Liver (tissue), 3 donors: Measurements from ENCODE around the gene RBM47.

ENCODE experiments used
- CTCF ChIP-seq: fragments of 150-350 bp; IDR thresholded peaks from 2 replicates; pipeline ENCODE4 v1.5.1; 2017; ENCODE audit warnings: improper control_type of control experiment, low read depth, low read length; ENCODE audit not compliant: missing input control
- EGR1 ChIP-seq, 2 donors: IDR thresholded peaks; 2 replicates each; pipeline ENCODE4 v1.6.1; 2016 to 2018; ENCODE audit warnings: antibody characterized with exemption in 2 of 2, low read depth in 2 of 2
- GABPA ChIP-seq, 2 donors: IDR thresholded peaks in 1 of 2; conservative IDR thresholded peaks in 1 of 2; 2 replicates each; pipeline ENCODE4 v1.6.1; 2016; ENCODE audit warnings: antibody characterized with exemption in 2 of 2, mild to moderate bottlenecking in 1 of 2, moderate library complexity in 1 of 2
- JUND ChIP-seq, 2 donors: IDR thresholded peaks; 2 replicates each; pipeline ENCODE4 v1.6.1; 2016; ENCODE audit warnings: antibody characterized with exemption in 2 of 2
- REST ChIP-seq: IDR thresholded peaks from 2 replicates; pipeline ENCODE4 v1.6.1; 2016; ENCODE audit warnings: antibody characterized with exemption, mild to moderate bottlenecking
- SP1 ChIP-seq: IDR thresholded peaks from 2 replicates; pipeline ENCODE4 v1.6.1; 2018; ENCODE audit warnings: antibody characterized with exemption, mild to moderate bottlenecking
- TAF1 ChIP-seq: conservative IDR thresholded peaks from 2 replicates; pipeline ENCODE4 v1.6.1; 2016; ENCODE audit warnings: antibody characterized with exemption, mild to moderate bottlenecking
- YY1 ChIP-seq: IDR thresholded peaks from 2 replicates; pipeline ENCODE4 v1.6.1; 2016; ENCODE audit warnings: antibody characterized with exemption, mild to moderate bottlenecking
- TF ChIP-seq, protein P1 (sequence below): IDR thresholded peaks from 2 replicates; pipeline ENCODE4 v1.6.1; 2016; ENCODE audit warnings: antibody characterized with exemption
- donor health status: healthy.
- donor health status: healthy.

- TF ChIP-seq CTCF (no peak), EGR1 (IDR thresholded peaks at IDR 0.05; ENCODE audit: low read depth in 2 of 2) (no peak), REST (no peak), JUND (IDR thresholded peaks at IDR 0.05) (no peak), YY1 (no peak), GABPA (IDR thresholded peaks at IDR 0.05 in 1 of 2, conservative IDR thresholded peaks at IDR 0.05 in 1 of 2) (no peak), SP1 (no peak), TAF1 (no peak)
- TF ChIP-seq, protein P1, sequence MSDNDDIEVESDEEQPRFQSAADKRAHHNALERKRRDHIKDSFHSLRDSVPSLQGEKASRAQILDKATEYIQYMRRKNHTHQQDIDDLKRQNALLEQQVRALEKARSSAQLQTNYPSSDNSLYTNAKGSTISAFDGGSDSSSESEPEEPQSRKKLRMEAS: no peak
Observed at GRCh38 chr4:40402556-40402955, 227.1 kb downstream of the RBM47 start.
